ENCODE data around the gene SMOC1.

DNA sequence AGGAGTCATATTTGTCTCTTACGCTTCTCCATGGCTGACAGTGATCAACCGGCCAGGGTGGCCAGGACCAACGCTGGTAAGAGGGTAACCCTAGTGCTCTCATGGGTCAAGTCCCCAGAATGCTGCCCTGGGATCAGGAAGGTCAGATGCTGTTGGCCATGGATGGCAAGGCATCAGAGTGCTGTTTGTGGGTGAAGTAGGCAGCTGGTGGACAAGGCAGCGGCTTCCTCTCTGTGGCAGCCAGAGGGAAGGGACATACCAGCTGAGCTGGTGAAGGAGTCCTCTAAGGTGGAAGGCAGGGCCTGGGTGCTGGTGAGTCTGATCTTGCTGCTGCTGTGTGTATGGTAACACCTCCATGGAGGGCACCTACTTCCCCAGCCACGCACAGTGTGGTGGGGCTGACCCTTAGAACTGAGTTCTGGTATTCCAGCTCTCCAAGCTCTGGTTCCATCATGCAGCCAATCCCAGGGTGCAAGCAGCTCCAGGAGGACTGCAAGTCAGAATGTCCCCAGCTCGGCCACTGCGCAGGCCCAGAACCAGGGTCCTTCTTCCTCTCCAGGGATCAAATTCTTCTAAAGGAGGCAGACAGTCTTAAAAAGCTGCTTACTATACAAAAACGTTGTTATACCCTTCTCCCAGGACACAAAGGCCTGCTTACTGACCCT lies 13.4 kb upstream of the SMOC1 start:
- TF ChIP-seq POLR2AphosphoS5 (IDR thresholded peaks at IDR 0.05) = no peak
- TF ChIP-seq, protein P1, sequence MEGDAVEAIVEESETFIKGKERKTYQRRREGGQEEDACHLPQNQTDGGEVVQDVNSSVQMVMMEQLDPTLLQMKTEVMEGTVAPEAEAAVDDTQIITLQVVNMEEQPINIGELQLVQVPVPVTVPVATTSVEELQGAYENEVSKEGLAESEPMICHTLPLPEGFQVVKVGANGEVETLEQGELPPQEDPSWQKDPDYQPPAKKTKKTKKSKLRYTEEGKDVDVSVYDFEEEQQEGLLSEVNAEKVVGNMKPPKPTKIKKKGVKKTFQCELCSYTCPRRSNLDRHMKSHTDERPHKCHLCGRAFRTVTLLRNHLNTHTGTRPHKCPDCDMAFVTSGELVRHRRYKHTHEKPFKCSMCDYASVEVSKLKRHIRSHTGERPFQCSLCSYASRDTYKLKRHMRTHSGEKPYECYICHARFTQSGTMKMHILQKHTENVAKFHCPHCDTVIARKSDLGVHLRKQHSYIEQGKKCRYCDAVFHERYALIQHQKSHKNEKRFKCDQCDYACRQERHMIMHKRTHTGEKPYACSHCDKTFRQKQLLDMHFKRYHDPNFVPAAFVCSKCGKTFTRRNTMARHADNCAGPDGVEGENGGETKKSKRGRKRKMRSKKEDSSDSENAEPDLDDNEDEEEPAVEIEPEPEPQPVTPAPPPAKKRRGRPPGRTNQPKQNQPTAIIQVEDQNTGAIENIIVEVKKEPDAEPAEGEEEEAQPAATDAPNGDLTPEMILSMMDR (IDR thresholded peaks at IDR 0.05) = no peak
- no peak for TF ChIP-seq POLR2A (IDR thresholded peaks at IDR 0.05)

Data from sigmoid colon (tissue), 4 donors.